Measurements from ENCODE around the gene TTC34. TPM values are rescaled to one million over a fixed set of nuclear protein-coding genes. Genes with fewer than 3 reads are reported as not detected.

The TTC34 gene
- total RNA-seq, 1 experiment from 2014 or later: 0.61 TPM

- Mint-ChIP-seq H3K4me3 (peak overlapping the region; percentile 77), H3K9me3 (peaks cover 9% of the 10 kb centered on the region), H3K4me1 (peaks cover 19% of the 10 kb centered on the region), H3K27ac (no peak overlapping the region), H3K36me3 (peaks cover 15% of the 10 kb centered on the region), H3K27me3 (ENCODE audit: low read depth) (peaks cover 6% of the 10 kb centered on the region)
- ChIA-PET POLR2A (no interaction called here), CTCF (interaction anchor here (0.6 to 1.0 kb wide), 3 partner anchors 39 to 1004 kb away, joined by 3 to 4 read pairs (median 3); no protein-coding TSS in a partner anchor)
- ATAC-seq (peak; percentile 3), DNase-seq (ENCODE audit: low spot score) (peak; percentile 39)
- TF ChIP-seq ATF1 (CRISPR knock-in tag; IDR thresholded peaks at IDR 0.05) (no peak), USF1 (CRISPR knock-in tag; IDR thresholded peaks at IDR 0.05) (no peak), CDX4 (CRISPR knock-in tag; IDR thresholded peaks at IDR 0.05; ENCODE audit: borderline replicate concordance) (no peak), ZNF138 (CRISPR knock-in tag; conservative IDR thresholded peaks at IDR 0.05) (no peak), FOXK1 (CRISPR knock-in tag; IDR thresholded peaks at IDR 0.05) (no peak), TEAD1 (CRISPR knock-in tag; IDR thresholded peaks at IDR 0.05) (no peak), ZNF219 (CRISPR knock-in tag; IDR thresholded peaks at IDR 0.05; ENCODE audit: borderline replicate concordance) (no peak), HMGXB4 (CRISPR knock-in tag; IDR thresholded peaks at IDR 0.05) (0 out of 2 replicates have a peak, but pooled peaks have one; percentile 51), E2F1 (CRISPR knock-in tag; IDR thresholded peaks at IDR 0.05) (0 out of 2 replicates have a peak, but pooled peaks have one; percentile 38)
These were observed 214.2 kb downstream of the TTC34 start for GRCh38 chr1:2587071-2587859.

- Mint-ChIP-seq H3K9me3 (peaks cover 4% of the 10 kb centered on the region), H3K27me3 (ENCODE audit: low read depth) (peaks cover 3% of the 10 kb centered on the region; the same call in 1 of the 2 replicates), H3K4me3 (peak within 1 kb of the TSS; percentile 77), H3K36me3 (peaks cover 15% of the 10 kb centered on the region), H3K27ac (peak within 1 kb of the TSS; percentile 82; the same call in 1 of the 2 replicates), H3K4me1 (peaks cover 19% of the 10 kb centered on the region)
- peak; percentile 90 for ATAC-seq
- ChIA-PET CTCF (interaction anchor here (0.8 to 3.5 kb wide), 9 partner anchors 24 to 1005 kb away, joined by 3 to 28 read pairs (median 4); partner anchors contain the start of gene TNFRSF14), POLR2A (interaction anchor here (1.0 to 1.9 kb wide), 3 partner anchors 9 to 40 kb away, joined by 3 to 6 read pairs (median 3); no protein-coding TSS in a partner anchor)
- peak; percentile 98 for DNase-seq (ENCODE audit: low spot score)
- TF ChIP-seq SP1 (CRISPR knock-in tag; conservative IDR thresholded peaks at IDR 0.05): peak; percentile 94
- peak; percentile 81 for TF ChIP-seq E2F5 (CRISPR knock-in tag; IDR thresholded peaks at IDR 0.05)
- TF ChIP-seq ZNF263 (CRISPR knock-in tag; IDR thresholded peaks at IDR 0.05; ENCODE audit: low read depth): no peak
- TF ChIP-seq NFYB (CRISPR knock-in tag; conservative IDR thresholded peaks at IDR 0.05; ENCODE audit: low read depth): no peak
- TF ChIP-seq ATF2 (CRISPR knock-in tag; IDR thresholded peaks at IDR 0.05; ENCODE audit: borderline replicate concordance, low read depth): no peak
- TF ChIP-seq PRDM15 (CRISPR knock-in tag; IDR thresholded peaks at IDR 0.05): peak; percentile 96
- TF ChIP-seq MAX (CRISPR knock-in tag; IDR thresholded peaks at IDR 0.05): peak; percentile 59; the same call in 1 of the 2 replicates
- TF ChIP-seq ZNF671 (CRISPR knock-in tag; IDR thresholded peaks at IDR 0.05): no peak
- TF ChIP-seq RORB (CRISPR knock-in tag; IDR thresholded peaks at IDR 0.05): no peak
- no peak for TF ChIP-seq ZBTB43 (CRISPR knock-in tag; IDR thresholded peaks at IDR 0.05)
These were observed 215.1 kb downstream of the TTC34 start, which contains the start of gene PRXL2B for GRCh38 chr1:2586154-2587070. Gene PRXL2B (plus strand): TSS chr1:2586777. CDS start chr1:2586886, 109 bp downstream.
